KMS-11 (cell line): ENCODE data around the gene SLC12A4.
"Not testable (repeated sequence)": the region's sequence is repeated elsewhere in the genome, so short reads cannot be mapped to it uniquely, and the experiment has no call there.

ENCODE experiments used
- H2AFZ ChIP-seq: fragments of 200-600 bp; sonication (generic); 2 replicates; pipeline ENCODE4 v1.6.1; 2016; ENCODE audit warnings: antibody characterized with exemption, mixed run types, low read depth
- H3K27ac ChIP-seq: fragments of 200-600 bp; sonication (generic); 2 replicates; pipeline ENCODE4 v1.6.1; 2016; ENCODE audit warnings: mild to moderate bottlenecking, mixed run types
- H3K27me3 ChIP-seq: fragments of 200-600 bp; sonication (generic); 2 replicates; pipeline ENCODE4 v1.6.1; 2017; ENCODE audit warnings: mild to moderate bottlenecking, low read depth, mixed run types, moderate library complexity; ENCODE audit not compliant: insufficient read depth
- H3K36me3 ChIP-seq: fragments of 200-600 bp; sonication (generic); 2 replicates; pipeline ENCODE4 v1.6.1; 2017; ENCODE audit warnings: mild to moderate bottlenecking, mixed run types; ENCODE audit not compliant: insufficient read depth
- H3K4me1 ChIP-seq: fragments of 200-600 bp; sonication (generic); 2 replicates; pipeline ENCODE4 v1.6.1; 2016; ENCODE audit warnings: mild to moderate bottlenecking, low read depth, mixed run types; ENCODE audit not compliant: poor library complexity, severe bottlenecking
- H3K4me2 ChIP-seq: fragments of 200-600 bp; sonication (generic); 2 replicates; pipeline ENCODE4 v1.7.0; 2016; ENCODE audit warnings: mild to moderate bottlenecking, mixed run types
- H3K4me3 ChIP-seq: fragments of 200-600 bp; sonication (generic); IDR thresholded peaks from 2 replicates; pipeline ENCODE4 v1.6.1; 2017; ENCODE audit warnings: low read depth, low read length, mixed read lengths; ENCODE audit not compliant: insufficient read depth
- H3K79me2 ChIP-seq: fragments of 200-600 bp; sonication (generic); 2 replicates; pipeline ENCODE4 v1.6.1; 2016; ENCODE audit warnings: low read depth, mixed run types; ENCODE audit not compliant: insufficient read depth
- H3K9ac ChIP-seq: fragments of 200-600 bp; sonication (generic); 2 replicates; pipeline ENCODE4 v1.6.1; 2016; ENCODE audit warnings: mild to moderate bottlenecking, mixed run types
- H4K20me1 ChIP-seq: fragments of 200-600 bp; sonication (generic); 2 replicates; pipeline ENCODE4 v1.6.1; 2016; ENCODE audit warnings: mild to moderate bottlenecking, mixed run types; ENCODE audit not compliant: insufficient read depth
- CTCF ChIP-seq: fragments of 200-600 bp; sonication (generic); conservative IDR thresholded peaks from 2 replicates; pipeline ENCODE4 v1.6.1; 2017; ENCODE audit warnings: low read depth, mild to moderate bottlenecking, antibody characterized with exemption, low read length, moderate library complexity, mixed read lengths

Gene SLC12A4

GRCh38 chr16:67919622-67920221 is 48.7 kb downstream of the SLC12A4 start:
- Histone ChIP-seq H3K27me3 (no peaks in the 10 kb centered on the region), H3K36me3 (no peaks in the 10 kb centered on the region), H3K4me2 (no peak overlapping the region), H3K27ac (no peak overlapping the region), H3K9ac (no peak overlapping the region), H3K4me3 (no peak overlapping the region), H4K20me1 (no peaks in the 10 kb centered on the region), H3K4me1 (no peaks in the 10 kb centered on the region), H3K79me2 (0 out of 2 replicates have a peak, but pooled peaks cover 2% of the 10 kb centered on the region), H2AFZ (no peak overlapping the region)
- no peak for TF ChIP-seq CTCF

GRCh38 chr16:67917852-67918236 is 50.6 kb downstream of the SLC12A4 start:
- 0 out of 2 replicates have a peak, but pooled peaks cover 6% of the 10 kb centered on the region for H3K79me2 ChIP-seq
- no peak overlapping the region for H3K4me2 ChIP-seq
- H3K4me3 ChIP-seq: no peak overlapping the region
- H3K36me3 ChIP-seq: no peaks in the 10 kb centered on the region
- no peak overlapping the region for H3K27ac ChIP-seq
- H3K4me1 ChIP-seq: no peaks in the 10 kb centered on the region
- H3K27me3 ChIP-seq: no peaks in the 10 kb centered on the region
- H3K9ac ChIP-seq: no peak overlapping the region
- no peaks in the 10 kb centered on the region for H4K20me1 ChIP-seq
- no peak for TF ChIP-seq CTCF
- H2AFZ ChIP-seq: no peak overlapping the region

- no peak for TF ChIP-seq CTCF
- H3K27me3 ChIP-seq: no peaks in the 10 kb centered on the region
Observed at GRCh38 chr16:67917140-67917851, 51.1 kb downstream of the SLC12A4 start.

GRCh38 chr16:67915831-67916723 is 52.4 kb downstream of the SLC12A4 start:
- H3K36me3 ChIP-seq: no peaks in the 10 kb centered on the region
- no peak overlapping the region for H3K27ac ChIP-seq
- no peaks in the 10 kb centered on the region for H4K20me1 ChIP-seq
- H3K9ac ChIP-seq: no peak overlapping the region
- H3K4me2 ChIP-seq: no peak overlapping the region
- TF ChIP-seq CTCF: no peak
- H2AFZ ChIP-seq: no peak overlapping the region
- H3K79me2 ChIP-seq: 0 out of 2 replicates have a peak, but pooled peaks cover 6% of the 10 kb centered on the region
- H3K4me1 ChIP-seq: no peaks in the 10 kb centered on the region
- H3K27me3 ChIP-seq: no peaks in the 10 kb centered on the region
- no peak overlapping the region for H3K4me3 ChIP-seq

More at GRCh38 chr16:67917140-67917851, 51.1 kb downstream of the SLC12A4 start:
- H3K9ac ChIP-seq: no peak overlapping the region
- H3K27ac ChIP-seq: no peak overlapping the region
- 0 out of 2 replicates have a peak, but pooled peaks cover 6% of the 10 kb centered on the region for H3K79me2 ChIP-seq
- H3K36me3 ChIP-seq: no peaks in the 10 kb centered on the region
- no peaks in the 10 kb centered on the region for H4K20me1 ChIP-seq
- no peak overlapping the region for H3K4me2 ChIP-seq
- H3K4me1 ChIP-seq: no peaks in the 10 kb centered on the region
- H3K4me3 ChIP-seq: no peak overlapping the region
- H2AFZ ChIP-seq: no peak overlapping the region

GRCh38 chr16:67915496-67915769 is 53.0 kb downstream of the SLC12A4 start:
- not testable (repeated sequence) for H3K36me3 ChIP-seq

More at GRCh38 chr16:67915496-67915769, 53.0 kb downstream of the SLC12A4 start:
- not testable (repeated sequence) for H3K4me2 ChIP-seq, H3K27me3 ChIP-seq, H3K27ac ChIP-seq, H3K4me1 ChIP-seq, H3K9ac ChIP-seq, H4K20me1 ChIP-seq, H3K4me3 ChIP-seq, H3K79me2 ChIP-seq, H2AFZ ChIP-seq
